VCaP (cell line): ENCODE data around the gene SFXN5.

Source experiments
- H3K27ac ChIP-seq: fragments of 450-650 bp; 2 replicates; pipeline ENCODE4 v1.5.1; 2017
- TF ChIP-seq, protein P1 (sequence below): fragments of 450-650 bp; conservative IDR thresholded peaks from 2 replicates; pipeline ENCODE4 v1.5.1; 2017; ENCODE audit warnings: mild to moderate bottlenecking, moderate library complexity

Gene SFXN5

DNA sequence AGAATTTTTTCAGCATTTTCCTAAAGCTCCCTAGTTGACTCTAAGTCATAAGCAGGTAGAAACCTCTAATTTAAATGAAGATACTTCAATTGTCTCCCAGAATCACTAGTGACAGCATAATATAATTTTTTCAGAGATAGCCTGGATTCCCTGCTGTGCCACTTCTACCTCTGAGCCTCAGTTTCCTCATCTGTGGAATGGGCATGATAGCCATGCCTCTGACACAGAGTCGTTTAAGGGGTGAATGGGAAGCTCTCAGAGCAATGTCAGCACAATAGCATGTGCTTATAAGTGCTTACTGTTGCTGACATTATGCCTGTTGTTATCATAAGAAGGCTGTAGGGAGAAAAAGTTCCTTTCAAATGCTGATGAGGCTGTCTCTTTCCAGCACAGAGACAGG is 48.0 kb downstream of the SFXN5 start:
- TF ChIP-seq, protein P1, sequence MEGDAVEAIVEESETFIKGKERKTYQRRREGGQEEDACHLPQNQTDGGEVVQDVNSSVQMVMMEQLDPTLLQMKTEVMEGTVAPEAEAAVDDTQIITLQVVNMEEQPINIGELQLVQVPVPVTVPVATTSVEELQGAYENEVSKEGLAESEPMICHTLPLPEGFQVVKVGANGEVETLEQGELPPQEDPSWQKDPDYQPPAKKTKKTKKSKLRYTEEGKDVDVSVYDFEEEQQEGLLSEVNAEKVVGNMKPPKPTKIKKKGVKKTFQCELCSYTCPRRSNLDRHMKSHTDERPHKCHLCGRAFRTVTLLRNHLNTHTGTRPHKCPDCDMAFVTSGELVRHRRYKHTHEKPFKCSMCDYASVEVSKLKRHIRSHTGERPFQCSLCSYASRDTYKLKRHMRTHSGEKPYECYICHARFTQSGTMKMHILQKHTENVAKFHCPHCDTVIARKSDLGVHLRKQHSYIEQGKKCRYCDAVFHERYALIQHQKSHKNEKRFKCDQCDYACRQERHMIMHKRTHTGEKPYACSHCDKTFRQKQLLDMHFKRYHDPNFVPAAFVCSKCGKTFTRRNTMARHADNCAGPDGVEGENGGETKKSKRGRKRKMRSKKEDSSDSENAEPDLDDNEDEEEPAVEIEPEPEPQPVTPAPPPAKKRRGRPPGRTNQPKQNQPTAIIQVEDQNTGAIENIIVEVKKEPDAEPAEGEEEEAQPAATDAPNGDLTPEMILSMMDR, result no peak
- no peak overlapping the region for H3K27ac ChIP-seq

DNA sequence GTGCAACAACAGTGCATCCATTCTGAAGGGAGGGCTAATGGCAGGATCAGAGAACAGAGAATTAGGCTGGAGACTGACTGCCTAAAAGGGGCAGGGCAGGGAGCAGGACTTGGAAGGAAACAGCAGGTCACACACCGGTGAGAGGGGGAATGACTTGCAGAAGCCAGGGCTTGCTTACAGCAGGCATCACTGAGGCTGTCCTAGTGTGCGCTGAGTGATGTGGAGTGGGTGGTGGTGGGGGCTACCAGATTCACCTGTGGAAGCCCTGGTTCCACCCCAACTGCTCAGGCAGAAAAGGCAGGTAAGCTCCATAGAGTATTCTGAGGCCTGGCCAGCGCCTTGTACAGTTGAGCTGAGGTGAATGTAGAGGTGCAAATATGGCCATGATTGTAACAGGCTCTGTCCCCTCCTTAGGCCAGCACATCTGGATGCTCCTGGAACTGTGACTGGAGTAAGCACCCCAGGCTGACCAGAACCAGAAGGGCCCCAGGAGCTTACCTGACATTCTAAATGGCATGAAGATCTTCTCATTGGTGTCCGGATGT is 49.4 kb downstream of the SFXN5 start:
- H3K27ac ChIP-seq, result no peak overlapping the region
- TF ChIP-seq, protein P1, result no peak

DNA sequence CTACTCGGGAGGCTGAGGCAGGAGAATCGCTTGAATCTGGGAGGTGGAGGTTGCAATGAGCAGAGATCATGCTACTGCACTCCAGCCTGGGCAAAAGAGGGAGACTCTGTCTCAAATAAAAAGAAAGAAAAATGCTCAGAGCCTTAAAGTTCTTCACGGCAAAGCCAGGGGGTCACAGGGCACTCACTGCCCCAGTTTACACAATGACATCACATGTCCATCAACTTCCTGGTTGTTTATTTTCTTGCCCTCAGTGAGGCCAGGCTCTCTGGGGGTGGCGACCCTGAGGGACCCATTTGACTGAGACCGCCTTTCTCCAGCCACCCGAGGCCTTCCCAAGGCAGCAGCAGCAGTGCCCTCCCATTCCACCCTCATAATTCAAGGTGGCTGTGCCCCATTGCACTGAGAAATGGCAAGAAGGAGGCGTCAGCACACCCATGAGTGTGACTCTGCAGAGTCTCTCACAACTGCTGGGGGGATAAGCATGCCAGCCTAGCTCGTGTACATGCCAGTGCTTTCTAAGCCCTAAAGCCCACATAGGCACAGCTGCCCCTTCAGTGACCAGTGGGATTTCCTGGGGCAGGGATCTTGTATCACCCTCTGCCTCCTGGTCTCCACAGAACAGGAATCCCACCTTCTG is 50.0 kb downstream of the SFXN5 start:
- TF ChIP-seq, protein P1, result no peak
- H3K27ac ChIP-seq, result 0 out of 2 replicates have a peak overlapping the region, but pooled peaks have one; percentile 13

DNA sequence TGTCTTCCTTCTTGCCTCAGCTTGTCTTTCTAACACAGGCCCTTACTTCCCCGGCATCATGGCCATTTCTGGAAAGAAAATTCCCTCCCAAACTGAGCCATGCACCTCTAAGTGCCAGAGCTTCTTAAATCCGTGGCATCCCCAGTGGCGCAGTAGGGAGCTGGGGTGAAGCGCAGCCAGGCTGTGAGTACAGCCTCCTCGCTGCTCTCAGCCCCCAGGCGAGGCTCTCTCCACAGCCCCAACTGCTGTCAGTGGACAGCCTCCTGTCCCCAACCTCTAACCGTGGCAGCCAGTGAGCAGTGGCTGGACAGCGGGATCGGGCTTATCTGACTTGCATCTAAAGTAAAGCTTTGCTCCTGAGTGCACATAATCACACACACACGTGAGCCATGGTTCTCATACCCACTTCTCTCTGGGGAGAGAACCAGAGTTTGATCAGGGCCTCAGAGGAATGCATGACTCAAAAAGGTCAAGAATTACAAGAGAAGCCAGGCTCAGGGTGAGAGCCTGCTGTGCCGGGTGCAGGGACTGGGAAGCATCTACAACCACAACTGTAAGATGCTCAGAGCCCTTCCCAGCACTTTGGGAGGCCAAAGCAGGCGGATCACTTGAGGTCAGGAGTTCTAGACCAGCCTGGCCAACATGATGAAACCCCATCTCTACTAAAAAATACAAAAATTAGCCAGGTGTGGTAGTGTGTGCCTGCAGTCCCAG is 50.7 kb downstream of the SFXN5 start:
- TF ChIP-seq, protein P1, result no peak
- H3K27ac ChIP-seq, result 0 out of 2 replicates have a peak overlapping the region, but pooled peaks have one; percentile 13

DNA sequence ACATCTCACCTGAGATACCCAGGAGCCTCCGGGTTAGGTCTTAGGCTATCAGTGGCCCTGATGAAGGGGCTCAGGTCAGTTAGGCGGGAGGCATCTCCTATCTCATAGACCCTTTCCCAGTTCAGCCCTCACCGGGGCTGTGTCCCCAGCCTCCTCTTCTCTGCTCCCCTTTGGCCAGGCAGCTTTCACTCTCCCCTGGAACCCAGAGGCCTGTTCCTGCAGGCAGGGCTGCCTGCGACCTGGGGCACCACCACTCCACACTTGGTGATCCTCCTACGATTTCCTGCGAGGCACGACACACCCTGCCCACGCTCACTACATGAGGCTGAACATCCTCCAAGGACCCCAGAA is 51.2 kb downstream of the SFXN5 start:
- TF ChIP-seq, protein P1, result no peak
- H3K27ac ChIP-seq, result no peak overlapping the region

DNA sequence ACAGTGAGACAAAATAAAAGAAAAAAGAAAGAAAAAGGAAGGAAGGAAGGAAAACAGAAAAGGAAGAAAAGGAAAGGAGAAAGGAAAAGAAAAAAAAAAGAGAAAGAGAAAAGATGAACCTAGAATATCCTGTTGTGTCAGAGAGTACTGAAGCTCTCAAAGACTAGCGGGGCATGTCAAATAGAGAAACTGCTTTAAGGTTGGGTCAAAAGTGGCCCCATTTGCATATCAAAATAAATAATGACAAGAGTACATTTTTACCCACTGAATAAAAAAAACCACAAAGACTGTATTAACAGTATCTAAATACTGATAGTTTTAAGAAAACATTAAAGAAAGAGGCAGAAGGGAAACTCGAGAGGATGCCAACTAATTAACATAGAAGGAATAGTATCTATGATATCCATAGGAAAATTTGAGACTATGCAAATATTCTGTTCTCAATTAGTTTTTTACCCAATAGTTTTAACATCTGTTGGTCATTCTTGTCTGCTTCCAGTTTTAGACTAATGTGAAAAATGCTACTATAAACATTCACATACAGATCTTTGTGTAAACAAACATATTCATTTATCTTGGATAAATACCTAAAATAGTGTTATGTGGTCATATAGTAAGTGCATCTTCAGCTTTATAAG is 53.2 kb downstream of the SFXN5 start:
- TF ChIP-seq, protein P1, result no peak
- H3K27ac ChIP-seq, result no peak overlapping the region

DNA sequence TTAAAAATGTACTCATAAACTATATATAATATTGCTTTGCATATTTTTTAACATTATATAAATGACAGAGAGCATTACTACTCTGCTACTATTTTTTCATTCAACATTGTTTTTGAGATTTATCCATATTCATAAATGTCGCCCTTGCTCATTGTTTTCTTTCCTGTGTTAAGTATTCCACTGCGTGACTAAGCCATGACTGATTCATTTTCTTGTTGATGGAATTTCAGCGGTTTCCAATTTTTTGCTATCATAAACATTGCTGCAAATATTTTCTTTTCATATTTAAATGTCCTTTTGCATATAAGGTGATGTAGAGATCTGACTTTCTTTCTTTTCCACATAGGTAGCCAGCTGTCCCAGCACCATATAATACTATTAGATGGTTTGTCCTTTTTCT is 57.6 kb downstream of the SFXN5 start:
- H3K27ac ChIP-seq, result no peak overlapping the region

More for the DNA sequence above, 57.6 kb downstream of the SFXN5 start:
- TF ChIP-seq, protein P1, result no peak
